ENCODE measurements around the gene AGL.
"Not testable (repeated sequence)": the region's sequence is repeated elsewhere in the genome, so short reads cannot be mapped to it uniquely, and the experiment has no call there.

AGL gene

DNA sequence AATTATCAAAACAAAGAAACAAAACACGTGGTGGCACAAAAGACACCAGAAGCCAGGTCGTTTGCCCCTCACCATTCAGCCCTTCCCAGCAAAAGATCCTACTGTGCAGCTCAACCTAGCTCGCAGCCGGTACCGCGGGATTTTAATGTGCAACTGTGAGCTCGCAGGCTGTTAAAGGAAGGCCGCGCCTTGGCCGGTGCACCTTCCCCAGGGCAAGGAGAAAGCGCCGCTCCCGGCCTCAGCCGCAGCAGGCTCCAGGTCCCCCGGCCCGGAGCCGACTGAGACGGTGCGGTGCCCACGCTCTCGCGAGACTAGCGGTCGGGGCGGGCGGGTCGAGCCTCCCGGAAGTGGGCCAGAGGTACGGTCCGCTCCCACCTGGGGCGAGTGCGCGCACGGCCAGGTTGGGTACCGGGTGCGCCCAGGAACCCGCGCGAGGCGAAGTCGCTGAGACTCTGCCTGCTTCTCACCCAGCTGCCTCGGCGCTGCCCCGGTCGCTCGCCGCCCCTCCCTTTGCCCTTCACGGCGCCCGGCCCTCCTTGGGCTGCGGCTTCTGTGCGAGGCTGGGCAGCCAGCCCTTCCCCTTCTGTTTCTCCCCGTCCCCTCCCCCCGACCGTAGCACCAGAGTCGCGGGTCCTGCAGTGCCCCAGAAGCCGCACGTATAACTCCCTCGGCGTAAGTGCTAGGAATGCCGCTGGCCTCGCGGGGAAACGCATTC, at the start of gene AGL:
AGL (plus strand) TSS at position 618 of the 715 bp plus-strand sequence. CDS start 682 bp downstream, outside the sequence.
- peak; percentile 89 for DNase-seq

DNA sequence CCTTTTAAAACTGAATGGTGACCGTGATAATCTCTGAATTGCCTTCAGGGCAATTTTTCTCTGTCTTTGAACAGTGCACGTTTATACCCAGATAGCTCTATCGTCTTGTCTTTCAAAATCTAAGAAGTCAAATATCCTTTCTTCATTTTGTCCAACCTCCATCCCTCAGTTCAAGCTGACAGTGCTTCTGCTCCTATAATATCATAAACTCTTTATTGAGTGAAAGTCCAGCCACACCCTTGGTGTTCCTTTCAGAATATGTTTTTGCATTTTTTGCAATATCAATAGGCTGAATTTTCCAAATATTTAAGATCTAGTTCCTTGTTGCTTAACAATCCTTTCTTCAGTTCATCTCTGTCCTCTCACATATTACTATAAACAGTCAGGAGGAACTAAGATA, 48.6 kb upstream of the AGL start:
- no peak for DNase-seq

DNA sequence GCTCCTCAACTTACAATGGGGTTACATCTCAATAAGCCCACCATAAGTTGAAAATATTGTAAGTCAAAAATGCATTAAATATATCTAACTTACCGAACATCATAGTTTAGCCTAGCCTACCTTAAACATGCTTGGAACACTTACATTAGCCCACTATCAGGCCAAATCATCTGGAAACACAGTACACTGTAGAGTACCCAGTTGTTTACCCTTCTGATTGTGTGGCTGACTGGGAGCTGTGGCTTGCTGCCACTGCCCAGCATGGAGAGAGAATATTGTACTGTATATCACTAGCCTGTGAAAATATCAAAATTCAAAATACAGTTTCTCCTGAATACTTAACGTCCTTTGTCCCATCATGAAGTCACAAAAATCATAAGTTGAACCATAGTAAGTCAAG, 43.3 kb upstream of the AGL start:
- DNase-seq: no peak

DNA sequence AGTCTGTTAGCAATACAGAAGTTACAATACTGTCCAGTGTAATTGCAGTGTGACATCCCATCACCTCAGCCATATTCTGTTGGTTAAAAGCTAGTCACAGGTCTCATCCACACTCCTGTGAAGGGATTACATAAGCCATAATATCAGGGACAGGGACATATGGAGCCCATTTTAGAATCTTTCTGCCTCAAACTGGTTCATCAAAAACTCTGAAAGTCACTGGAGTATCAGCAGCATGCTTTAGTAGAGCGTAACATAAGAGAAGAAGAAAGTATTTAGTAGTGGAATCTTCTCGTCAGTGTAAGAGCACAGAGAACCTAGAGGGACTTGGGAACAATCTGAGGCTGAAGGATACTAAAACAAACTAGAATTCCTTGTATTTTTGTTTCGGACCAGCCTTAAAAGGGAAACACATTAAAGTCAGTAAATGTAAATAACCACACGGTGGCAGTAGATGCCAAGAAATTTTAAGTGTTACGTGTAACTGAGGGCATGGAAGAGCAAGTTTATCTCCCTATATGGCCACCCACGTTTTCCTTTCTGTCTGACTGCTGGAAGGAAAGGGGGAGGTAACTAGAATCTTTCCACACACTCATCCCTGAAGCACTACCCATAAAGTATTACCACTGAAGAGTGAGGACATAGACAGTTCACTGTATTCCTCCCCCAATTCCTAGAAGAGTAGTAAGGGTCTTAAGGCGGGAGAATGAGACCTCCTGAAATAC, 41.6 kb upstream of the AGL start:
- DNase-seq: peak; percentile 57

DNA sequence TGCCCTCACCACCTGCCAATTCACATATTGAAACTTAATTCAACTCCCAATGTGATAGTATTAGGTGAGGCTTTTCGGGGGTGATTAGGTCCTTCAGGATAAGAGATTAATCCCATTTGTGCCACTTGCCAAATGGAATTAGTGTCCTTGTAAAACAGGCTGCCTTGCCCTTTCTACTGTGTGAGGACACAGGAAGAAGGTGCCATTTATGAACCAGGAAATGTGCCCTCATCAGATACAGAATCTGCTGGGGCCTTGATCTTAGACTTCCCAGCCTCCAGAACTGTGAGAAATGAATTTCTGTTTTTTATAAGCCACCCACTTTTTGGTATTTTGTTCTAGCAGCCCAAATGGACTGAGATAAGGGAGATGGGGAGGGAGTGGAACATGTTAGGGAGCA, 39.1 kb upstream of the AGL start:
- DNase-seq: no peak

DNA sequence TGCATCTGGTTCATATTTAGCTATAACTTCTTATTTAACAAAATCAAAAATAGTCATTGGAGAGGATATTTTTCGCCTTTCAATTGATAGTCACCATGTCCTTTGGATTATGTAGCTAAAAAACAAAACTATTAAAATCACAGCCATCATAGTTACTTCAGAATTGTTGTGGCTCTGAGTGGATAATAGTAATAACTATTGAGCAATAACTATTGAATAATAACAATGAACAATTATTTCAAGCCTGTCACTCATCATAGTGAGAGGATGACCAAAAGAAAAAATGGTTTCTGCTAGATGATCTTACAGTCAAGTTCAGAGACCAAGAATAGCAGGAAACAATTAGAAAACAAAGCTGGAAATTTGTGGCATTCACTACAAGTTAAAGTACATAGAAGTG, 38.4 kb upstream of the AGL start:
- DNase-seq: no peak

DNA sequence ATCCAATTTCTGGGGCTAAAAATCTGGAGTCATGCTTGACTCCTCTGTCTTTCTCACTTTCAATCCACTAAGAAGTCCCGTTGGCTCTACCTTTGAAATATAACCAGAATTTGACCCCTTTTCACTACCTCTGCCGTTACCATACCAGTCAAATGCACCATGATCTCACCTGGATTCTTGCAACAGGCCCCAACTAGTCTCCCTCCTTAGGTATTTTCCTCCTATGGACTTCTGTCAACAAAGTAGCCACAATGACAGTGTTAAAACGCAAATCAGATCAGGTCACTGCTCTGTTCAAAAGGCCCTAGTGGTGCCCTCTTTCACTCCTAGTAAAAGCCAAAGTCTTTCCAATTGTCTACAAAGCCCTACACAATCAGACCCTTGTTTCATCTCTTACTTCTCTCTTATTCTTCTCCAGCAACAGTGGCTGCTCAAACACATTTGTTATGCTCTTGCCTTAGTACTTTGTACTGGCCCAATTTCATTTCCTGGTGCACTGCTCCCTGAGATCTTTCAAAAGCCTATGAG, 35.7 kb upstream of the AGL start:
- no peak for DNase-seq

DNA sequence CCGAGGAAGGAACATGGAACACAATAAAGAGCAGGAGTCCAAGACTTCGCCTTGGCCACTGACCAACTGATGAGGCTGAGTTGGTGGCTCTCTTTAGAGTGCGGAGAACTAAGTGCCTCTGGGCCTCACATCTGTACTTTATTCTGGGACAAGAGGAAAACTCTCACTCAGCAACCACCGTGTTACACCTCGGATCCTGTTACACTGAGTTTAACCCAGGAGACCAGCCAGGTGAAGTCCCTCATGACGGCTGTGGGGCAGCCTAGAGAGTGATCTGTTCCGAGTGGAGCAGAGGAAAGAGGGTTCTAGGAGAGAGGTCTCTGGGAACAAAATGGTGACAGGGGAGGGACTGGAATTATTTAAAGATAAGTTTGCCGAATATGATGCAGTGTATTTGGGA, 33.5 kb upstream of the AGL start:
- no peak for DNase-seq

DNA sequence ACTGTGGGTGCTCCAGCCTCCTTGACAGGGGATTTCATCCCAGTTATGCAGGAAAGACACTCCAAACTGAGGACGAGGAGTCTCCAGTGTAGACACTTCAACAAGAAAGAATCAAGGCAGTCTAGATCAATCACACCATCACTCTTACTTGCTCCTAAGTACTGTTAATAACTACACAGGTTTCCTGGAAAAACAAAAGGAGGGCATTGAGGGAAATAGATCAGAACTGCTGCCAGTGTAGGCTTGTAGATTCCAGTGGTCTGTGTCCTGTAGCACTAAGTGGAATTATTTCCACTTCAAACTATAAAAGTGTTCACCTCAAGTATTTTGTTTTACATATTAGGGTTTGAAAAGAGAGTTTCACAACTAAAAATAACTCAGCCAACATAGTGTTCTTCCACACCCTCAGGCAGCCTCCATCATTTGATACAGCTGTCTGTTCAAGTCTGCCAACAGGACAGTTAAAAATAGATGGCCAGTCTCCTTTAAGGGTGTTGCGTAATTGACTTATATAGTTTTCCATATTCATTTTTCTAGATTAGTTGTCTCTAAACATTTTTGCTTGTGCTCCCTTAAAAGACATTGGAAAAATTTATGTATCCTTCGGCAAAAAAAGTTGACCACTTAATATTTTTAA, 32.0 kb upstream of the AGL start:
- DNase-seq: no peak

DNA sequence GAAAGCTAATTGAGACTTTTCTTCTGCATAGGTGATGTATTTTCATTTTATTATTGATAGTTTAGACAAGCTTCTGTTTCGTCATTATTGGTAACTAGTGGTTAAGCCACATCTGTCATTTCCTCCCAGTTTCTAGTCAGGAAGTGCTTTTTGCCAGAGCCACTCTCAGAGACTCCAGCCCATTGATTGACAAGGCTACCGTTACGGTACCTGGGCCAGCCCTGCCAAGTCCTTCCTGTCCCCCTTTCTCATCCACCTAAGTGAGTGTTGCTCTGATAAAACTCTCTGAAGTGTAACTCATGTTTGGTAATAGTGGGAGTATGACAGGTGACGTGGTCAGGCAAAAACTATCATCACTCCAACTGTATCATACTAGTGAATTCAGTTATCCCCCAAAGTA, 29.6 kb upstream of the AGL start:
- DNase-seq: no peak

DNA sequence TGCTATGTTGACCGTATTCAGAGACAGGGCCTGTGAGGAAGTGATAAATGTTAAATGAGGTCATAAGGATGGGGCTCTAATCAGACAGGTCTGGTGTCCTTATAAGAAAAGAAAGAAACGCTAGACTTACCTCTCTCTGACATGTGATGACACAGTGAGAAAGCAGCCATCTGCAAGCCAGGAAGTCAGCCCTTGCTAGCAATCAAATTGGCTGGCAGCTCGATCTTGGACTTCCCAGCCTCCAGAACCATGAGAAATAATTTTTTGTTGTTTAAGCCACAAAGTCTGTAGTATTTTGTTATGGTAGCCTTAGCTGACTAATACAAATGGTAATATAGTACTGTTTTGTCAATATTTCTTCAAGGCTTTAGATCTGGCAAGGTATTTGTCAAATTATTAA, 25.1 kb upstream of the AGL start:
- no peak for DNase-seq

DNA sequence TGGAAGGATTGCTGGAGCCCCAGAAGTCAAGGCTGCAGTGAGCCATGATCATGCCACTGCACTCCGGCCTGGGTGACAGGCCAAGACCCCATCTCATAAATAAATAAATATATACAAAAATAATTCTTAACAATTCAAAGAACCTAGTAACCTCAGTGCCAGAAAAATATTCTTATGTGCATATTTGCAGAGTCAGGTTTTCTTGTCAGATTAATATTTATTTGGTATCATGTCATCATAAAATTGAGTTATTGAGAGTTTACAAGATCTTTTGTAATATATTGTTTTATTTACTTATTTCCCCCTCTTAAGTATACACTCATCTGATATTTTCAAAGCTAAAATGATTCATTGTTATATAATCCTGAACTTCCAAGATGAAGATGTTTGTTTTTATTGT, 24.5 kb upstream of the AGL start:
- no peak for DNase-seq

DNA sequence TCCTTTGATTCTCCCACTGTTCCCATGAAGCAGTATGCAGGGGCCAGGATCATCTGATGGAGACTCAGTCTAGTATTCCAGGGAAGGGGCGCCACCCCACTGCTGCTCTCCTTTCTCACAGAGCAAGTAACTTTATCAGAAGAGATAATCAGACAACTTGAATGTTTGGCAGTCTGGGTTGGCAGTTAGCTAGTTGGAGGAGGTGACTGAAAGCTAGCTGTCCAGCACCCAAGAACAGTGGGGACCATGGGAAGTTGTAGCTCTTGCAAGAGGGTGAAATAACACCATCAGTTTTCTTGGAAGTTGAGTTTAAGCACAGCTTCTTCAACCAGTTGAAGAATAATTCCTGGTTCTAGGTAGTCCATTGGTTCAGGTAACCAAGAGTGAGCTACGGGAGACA, 22.2 kb upstream of the AGL start:
- DNase-seq: no peak

DNA sequence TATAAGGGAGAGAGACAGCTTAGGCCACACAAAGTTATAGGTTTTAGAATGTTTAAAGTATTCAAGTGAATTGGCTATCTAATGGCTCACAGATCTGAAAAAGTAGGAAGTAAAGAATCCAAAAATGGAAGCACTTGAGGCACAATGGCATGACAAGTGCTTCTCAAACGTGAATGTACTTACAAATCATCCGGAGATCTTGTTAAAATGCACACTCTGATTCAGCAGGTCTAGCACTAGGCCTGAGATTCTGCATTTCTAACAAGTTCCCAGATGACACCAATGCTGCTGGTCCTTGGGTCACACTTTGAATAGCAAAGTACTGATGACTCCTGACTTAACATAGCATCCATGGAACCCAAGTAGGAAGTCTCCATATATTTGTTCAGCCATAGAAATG, 20.9 kb upstream of the AGL start:
- no peak for DNase-seq

DNA sequence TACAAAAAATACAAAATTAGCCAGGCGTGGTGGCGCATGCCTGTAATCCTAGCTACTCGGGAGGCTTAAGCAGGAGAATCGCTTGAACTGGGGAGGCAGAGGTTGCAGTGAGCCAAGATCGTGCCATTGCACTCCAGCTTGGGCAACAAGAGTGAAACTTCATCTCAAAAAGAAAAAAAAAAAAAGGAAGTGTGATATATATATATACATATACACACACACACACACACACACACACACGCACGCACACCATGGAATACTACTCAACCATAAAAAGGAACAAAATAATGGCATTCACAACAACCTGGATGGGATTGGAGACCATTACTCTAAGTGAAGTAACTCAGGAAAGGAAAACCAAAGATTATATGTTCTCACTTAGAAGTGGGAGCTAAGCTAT, 16.2 kb upstream of the AGL start:
- DNase-seq: not testable (repeated sequence)

DNA sequence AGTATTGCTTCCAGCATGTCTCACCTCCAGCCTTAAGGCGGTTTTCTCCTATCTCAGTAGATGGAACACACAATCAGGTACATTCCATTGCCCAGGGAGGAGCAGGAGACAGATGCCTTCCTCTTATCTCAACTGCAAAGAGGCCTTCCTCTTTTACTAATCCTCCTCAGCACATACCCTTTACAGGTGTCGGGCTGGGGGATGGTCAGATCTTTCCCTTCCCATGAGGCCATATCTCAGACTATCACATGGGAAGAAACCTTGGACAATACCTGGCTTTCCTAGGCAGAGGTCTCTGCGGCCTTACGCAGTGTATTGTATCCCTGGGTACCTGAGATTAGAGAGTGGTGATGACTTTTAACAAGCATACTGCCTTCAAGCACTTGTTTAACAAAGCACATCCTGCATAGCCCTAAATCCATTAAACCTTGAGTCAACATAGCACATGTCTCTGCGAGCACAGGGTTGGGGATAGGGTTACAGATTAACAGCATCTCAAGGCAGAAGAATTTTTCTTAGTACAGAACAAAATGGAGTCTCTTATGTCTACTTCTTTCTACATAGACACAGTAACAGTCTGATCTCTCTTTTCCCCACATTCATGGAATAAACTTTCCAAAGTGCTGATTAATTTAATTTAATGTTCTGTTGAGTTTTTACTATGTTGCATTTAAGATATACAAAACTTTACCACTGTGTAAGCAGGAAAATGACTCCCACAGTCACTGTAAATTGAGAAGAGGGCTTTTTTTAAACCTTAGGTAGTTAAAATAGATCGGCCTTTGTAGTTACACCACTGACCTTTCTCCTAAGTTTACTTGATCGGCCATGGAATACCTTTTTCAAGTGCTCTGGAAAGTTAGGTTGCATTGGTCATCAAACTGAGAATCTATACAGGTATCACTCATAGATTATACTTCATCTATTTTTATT, 13.7 kb upstream of the AGL start:
- DNase-seq: not testable (repeated sequence)

DNA sequence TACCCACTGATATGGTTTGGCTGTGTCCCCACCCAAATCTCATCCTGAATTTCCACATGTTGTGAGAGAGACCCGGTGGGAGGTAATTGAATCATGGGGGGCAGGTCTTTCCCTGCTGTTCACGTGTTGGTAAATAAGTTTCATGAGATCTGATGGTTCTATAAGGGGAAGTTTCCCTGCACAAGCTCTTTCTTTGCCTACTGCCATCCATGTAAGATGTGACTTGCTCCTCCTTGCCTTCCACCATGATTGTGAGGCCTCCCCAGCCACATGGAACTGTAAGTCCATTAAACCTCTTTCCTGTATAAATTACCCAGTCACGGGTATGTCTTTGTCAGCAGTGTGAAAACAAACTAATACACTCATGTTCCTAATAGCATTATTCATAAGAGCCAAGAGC, 9.8 kb upstream of the AGL start:
- not testable (repeated sequence) for DNase-seq

DNA sequence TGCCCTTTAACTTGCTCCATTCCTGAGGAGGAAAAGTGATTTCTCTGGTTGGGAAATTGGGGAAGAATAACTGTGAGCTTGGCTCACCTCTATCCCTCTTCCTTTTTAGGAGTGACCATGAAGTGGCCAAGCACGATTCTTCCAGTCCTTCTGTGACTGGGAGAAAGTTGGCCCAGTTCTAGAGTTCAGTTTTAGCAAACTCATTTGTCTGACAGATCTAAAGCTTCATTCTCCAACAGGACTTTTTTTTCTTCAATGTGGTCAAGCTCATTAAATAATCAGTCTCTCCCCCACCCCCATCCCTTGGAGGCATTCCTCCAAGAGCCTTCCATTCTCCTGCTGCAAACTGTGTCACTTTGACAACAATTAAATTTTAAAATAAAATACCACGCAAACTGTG, 6.4 kb upstream of the AGL start:
- no peak for DNase-seq

DNA sequence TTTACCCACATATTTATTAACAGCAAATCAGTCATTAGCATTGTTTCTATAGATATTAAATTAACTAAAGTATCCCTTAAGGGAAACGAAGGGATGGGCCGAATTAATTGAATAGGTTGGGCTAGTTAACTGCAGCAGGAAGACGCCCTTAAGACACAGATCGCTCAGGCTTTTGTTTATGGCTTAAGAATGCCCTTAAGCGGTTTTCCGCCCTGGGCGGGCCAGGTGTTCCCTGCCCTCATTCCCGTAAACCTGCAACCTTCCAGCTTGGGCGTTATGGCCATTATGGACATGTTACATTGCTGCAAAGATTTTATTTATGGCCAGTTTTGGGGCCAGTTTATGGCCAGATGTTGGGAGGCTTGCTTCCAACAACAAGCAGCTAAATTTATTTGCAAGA, 5.0 kb upstream of the AGL start:
- DNase-seq: not testable (repeated sequence)

DNA sequence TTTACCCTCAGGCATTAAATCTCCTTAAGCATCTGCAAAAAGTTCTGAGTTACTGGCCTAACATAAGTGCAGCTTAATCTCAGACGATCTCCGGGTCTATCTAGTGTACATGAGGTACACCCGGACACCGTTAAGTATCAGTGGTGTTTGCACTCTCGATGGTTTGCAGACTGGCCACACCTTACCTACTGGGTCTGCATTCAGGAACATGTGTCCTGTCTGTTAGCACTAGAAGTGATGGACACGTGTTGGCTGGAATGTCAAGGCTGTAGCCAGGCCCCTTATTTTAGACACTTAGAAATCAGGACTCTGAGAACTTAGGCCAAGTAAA, 783 bp upstream of the AGL start:
- DNase-seq: no peak

DNA sequence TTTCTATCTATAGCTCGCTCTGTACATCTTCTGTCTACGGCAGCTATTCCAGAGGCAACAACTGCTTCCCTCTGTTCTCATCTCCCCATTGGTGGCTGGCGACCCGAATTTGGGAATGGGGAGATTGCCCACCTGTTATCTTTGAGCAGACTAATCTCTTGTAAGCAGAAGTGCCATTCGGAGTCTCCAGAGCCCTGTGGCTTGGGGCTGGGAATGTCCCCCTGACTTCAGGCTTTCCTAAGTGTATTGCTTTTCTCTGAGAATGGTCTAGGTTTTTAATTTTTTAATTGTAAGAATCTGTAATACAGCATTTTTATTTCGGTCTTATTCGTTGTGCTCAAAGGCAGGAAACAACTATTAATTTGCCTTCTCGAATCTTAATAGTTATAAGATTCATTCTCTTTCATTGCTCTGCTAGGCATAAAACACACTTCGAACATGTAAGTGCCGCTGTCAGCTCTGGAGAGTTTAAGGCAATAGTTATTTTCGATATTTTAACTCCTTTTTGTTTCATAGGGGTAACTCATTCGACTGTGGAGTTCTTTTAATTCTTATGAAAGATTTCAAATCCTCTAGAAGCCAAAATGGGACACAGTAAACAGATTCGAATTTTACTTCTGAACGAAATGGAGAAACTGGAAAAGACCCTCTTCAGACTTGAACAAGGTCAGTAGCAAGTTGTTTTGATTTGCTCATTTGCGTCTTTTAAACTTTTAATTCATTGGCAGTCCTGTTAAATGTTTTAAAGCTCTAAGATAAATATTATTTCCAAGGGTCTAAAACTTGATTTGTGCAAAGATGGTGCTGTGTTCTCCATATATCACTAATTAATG, 514 bp downstream of the AGL start:
- DNase-seq: no peak

DNA sequence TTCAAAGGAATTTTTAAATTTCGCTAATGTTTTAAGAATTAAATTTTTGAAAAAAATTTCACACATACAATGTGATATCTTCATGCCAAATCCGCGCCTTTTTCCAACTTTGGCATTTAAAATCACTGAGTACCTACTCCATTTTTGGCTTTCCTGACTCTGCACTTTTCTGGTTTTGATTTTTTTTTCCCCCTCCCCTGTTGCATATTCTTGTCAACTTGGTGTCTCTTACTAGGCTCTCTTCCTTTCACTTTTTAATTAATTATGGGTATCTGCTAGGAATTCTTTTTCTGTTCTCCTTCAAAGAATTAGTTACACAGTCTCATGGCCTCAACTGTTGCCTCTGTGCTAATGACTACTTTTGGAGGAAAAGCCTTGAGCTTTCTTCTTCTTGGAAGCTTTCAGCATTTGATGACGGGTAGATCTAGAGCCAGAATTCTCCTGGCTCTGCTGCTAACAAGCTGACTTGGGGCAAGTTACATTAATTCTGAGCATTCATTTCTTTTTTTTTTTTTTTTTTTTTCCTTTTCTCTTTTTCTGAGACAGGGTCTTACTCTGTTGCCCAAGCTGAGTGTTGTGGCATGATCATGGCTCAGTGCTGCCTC, 1.8 kb downstream of the AGL start:
- no peak for DNase-seq
